ENCODE results near the gene PSD4.

The PSD4 gene

GRCh38 chr2:113176696-113177355 is 3.1 kb downstream of the PSD4 start:
- CTCF ChIA-PET: no interaction called here
- DNase-seq (ENCODE audit: extremely low spot score): no peak
- POLR2A ChIA-PET: no interaction called here
- TF ChIP-seq FOXA1 (IDR thresholded peaks at IDR 0.05): no peak
- TF ChIP-seq BHLHE40 (IDR thresholded peaks at IDR 0.05; ENCODE audit: borderline replicate concordance): no peak
- TF ChIP-seq L3MBTL2 (conservative IDR thresholded peaks at IDR 0.05): no peak
- TF ChIP-seq NFRKB (IDR thresholded peaks at IDR 0.05): no peak
- TF ChIP-seq FOXK2 (IDR thresholded peaks at IDR 0.05): no peak
- no peak for TF ChIP-seq ARNT (IDR thresholded peaks at IDR 0.05)
- no peak for TF ChIP-seq PKNOX1 (IDR thresholded peaks at IDR 0.05)
- no peak for TF ChIP-seq SUZ12 (IDR thresholded peaks at IDR 0.05)
- TF ChIP-seq TARDBP (IDR thresholded peaks at IDR 0.05): no peak
- TF ChIP-seq FOXM1 (IDR thresholded peaks at IDR 0.05; ENCODE audit: borderline replicate concordance): no peak
- no peak for TF ChIP-seq HDGF (IDR thresholded peaks at IDR 0.05; ENCODE audit: borderline replicate concordance)
- TF ChIP-seq ZNF384 (IDR thresholded peaks at IDR 0.05): no peak
- no peak for TF ChIP-seq CTBP1 (IDR thresholded peaks at IDR 0.05; ENCODE audit: borderline replicate concordance)
- TF ChIP-seq SP1 (IDR thresholded peaks at IDR 0.05): no peak
- TF ChIP-seq ELF4 (IDR thresholded peaks at IDR 0.05): no peak
- no peak for TF ChIP-seq LEF1 (IDR thresholded peaks at IDR 0.05; ENCODE audit: borderline replicate concordance)

- TF ChIP-seq ZNF384 (IDR thresholded peaks at IDR 0.05) (no peak), CTBP1 (IDR thresholded peaks at IDR 0.05; ENCODE audit: borderline replicate concordance) (no peak), FOXA1 (IDR thresholded peaks at IDR 0.05) (no peak), SUZ12 (IDR thresholded peaks at IDR 0.05) (no peak), LEF1 (IDR thresholded peaks at IDR 0.05; ENCODE audit: borderline replicate concordance) (no peak), FOXM1 (IDR thresholded peaks at IDR 0.05; ENCODE audit: borderline replicate concordance) (no peak), HDGF (IDR thresholded peaks at IDR 0.05; ENCODE audit: borderline replicate concordance) (no peak), ELF4 (IDR thresholded peaks at IDR 0.05) (no peak), BHLHE40 (IDR thresholded peaks at IDR 0.05; ENCODE audit: borderline replicate concordance) (no peak), TARDBP (IDR thresholded peaks at IDR 0.05) (no peak), L3MBTL2 (conservative IDR thresholded peaks at IDR 0.05) (no peak), FOXK2 (IDR thresholded peaks at IDR 0.05) (no peak), SP1 (IDR thresholded peaks at IDR 0.05) (no peak)
- DNase-seq (ENCODE audit: extremely low spot score): no peak
- POLR2A ChIA-PET: no interaction called here
- CTCF ChIA-PET: no interaction called here
Observed at GRCh38 chr2:113178069-113178746, 4.4 kb downstream of the PSD4 start.

- no peak for DNase-seq (ENCODE audit: extremely low spot score)
- no peak for TF ChIP-seq PKNOX1 (IDR thresholded peaks at IDR 0.05)
- no peak for TF ChIP-seq ZNF384 (IDR thresholded peaks at IDR 0.05)
- TF ChIP-seq SP1 (IDR thresholded peaks at IDR 0.05): no peak
- TF ChIP-seq TARDBP (IDR thresholded peaks at IDR 0.05): no peak
- no peak for TF ChIP-seq L3MBTL2 (conservative IDR thresholded peaks at IDR 0.05)
- no peak for TF ChIP-seq ARNT (IDR thresholded peaks at IDR 0.05)
- no peak for TF ChIP-seq FOXA1 (IDR thresholded peaks at IDR 0.05)
- TF ChIP-seq FOXK2 (IDR thresholded peaks at IDR 0.05): no peak
- no peak for TF ChIP-seq NFRKB (IDR thresholded peaks at IDR 0.05)
- CTCF ChIA-PET: no interaction called here
- POLR2A ChIA-PET: no interaction called here
Observed at GRCh38 chr2:113178891-113179290, 5.1 kb downstream of the PSD4 start.

- POLR2A ChIA-PET: no interaction called here
- no peak for DNase-seq (ENCODE audit: extremely low spot score)
- CTCF ChIA-PET: no interaction called here
- TF ChIP-seq ELF4 (IDR thresholded peaks at IDR 0.05) (no peak), ZNF384 (IDR thresholded peaks at IDR 0.05) (no peak), L3MBTL2 (conservative IDR thresholded peaks at IDR 0.05) (no peak), CTBP1 (IDR thresholded peaks at IDR 0.05; ENCODE audit: borderline replicate concordance) (no peak), FOXM1 (IDR thresholded peaks at IDR 0.05; ENCODE audit: borderline replicate concordance) (no peak), TARDBP (IDR thresholded peaks at IDR 0.05) (no peak), FOXK2 (IDR thresholded peaks at IDR 0.05) (no peak), SP1 (IDR thresholded peaks at IDR 0.05) (no peak), SUZ12 (IDR thresholded peaks at IDR 0.05) (no peak), ARNT (IDR thresholded peaks at IDR 0.05) (no peak), LEF1 (IDR thresholded peaks at IDR 0.05; ENCODE audit: borderline replicate concordance) (no peak), PKNOX1 (IDR thresholded peaks at IDR 0.05) (no peak), BHLHE40 (IDR thresholded peaks at IDR 0.05; ENCODE audit: borderline replicate concordance) (no peak), FOXA1 (IDR thresholded peaks at IDR 0.05) (no peak), HDGF (IDR thresholded peaks at IDR 0.05; ENCODE audit: borderline replicate concordance) (no peak), NFRKB (IDR thresholded peaks at IDR 0.05) (no peak)
Observed at GRCh38 chr2:113179446-113180045, 5.8 kb downstream of the PSD4 start.

- CTCF ChIA-PET: interaction anchor here (1.3 kb wide), 1 partner anchor 18 kb away, joined by 6 read pairs; no protein-coding TSS in a partner anchor
- no peak for TF ChIP-seq LEF1 (IDR thresholded peaks at IDR 0.05; ENCODE audit: borderline replicate concordance)
- TF ChIP-seq ELF4 (IDR thresholded peaks at IDR 0.05): no peak
- no peak for TF ChIP-seq SP1 (IDR thresholded peaks at IDR 0.05)
- no peak for TF ChIP-seq CTBP1 (IDR thresholded peaks at IDR 0.05; ENCODE audit: borderline replicate concordance)
- TF ChIP-seq ARNT (IDR thresholded peaks at IDR 0.05): no peak
- TF ChIP-seq HDGF (IDR thresholded peaks at IDR 0.05; ENCODE audit: borderline replicate concordance): no peak
- no peak for TF ChIP-seq TARDBP (IDR thresholded peaks at IDR 0.05)
- TF ChIP-seq FOXK2 (IDR thresholded peaks at IDR 0.05): no peak
- TF ChIP-seq L3MBTL2 (conservative IDR thresholded peaks at IDR 0.05): no peak
- POLR2A ChIA-PET: interaction anchor here (1.1 kb wide), 1 partner anchor 18 kb away, joined by 3 read pairs; no protein-coding TSS in a partner anchor
- DNase-seq (ENCODE audit: extremely low spot score): no peak
Observed at GRCh38 chr2:113180131-113180946, 6.6 kb downstream of the PSD4 start.
